Loucy (cell line): ENCODE data around the gene WWOX.

Experiments
- H2AFZ ChIP-seq: fragments of 200-600 bp; sonication (generic); 2 replicates; pipeline ENCODE4 v1.6.0; 2016; ENCODE audit warnings: antibody characterized with exemption, mild to moderate bottlenecking, low read length, moderate library complexity
- H3F3A ChIP-seq: fragments of 200-600 bp; 2 replicates; pipeline ENCODE4 v1.6.0; 2016; ENCODE audit warnings: antibody characterized with exemption, low read depth, mild to moderate bottlenecking
- H3K27me3 ChIP-seq: fragments of 200-600 bp; sonication (generic); 2 replicates; pipeline ENCODE4 v1.6.1; 2014; ENCODE audit warnings: low read length, mild to moderate bottlenecking; ENCODE audit not compliant: insufficient read depth, poor library complexity, severe bottlenecking
- H3K36me3 ChIP-seq: fragments of 200-600 bp; sonication (generic); 2 replicates; pipeline ENCODE4 v1.6.1; 2016; ENCODE audit warnings: low read length; ENCODE audit not compliant: insufficient read depth
- H3K4me1 ChIP-seq: fragments of 200-600 bp; sonication (generic); 2 replicates; pipeline ENCODE4 v1.5.1; 2014; ENCODE audit warnings: low read length, mild to moderate bottlenecking; ENCODE audit not compliant: insufficient read depth, poor library complexity, severe bottlenecking
- H3K4me2 ChIP-seq: fragments of 200-600 bp; sonication (generic); 2 replicates; pipeline ENCODE4 v1.6.0; 2014; ENCODE audit warnings: antibody characterized with exemption, low read length, low read depth, mild to moderate bottlenecking; ENCODE audit not compliant: poor library complexity, severe bottlenecking
- H3K4me3 ChIP-seq: fragments of 200-600 bp; sonication (generic); 2 replicates; pipeline ENCODE4 v1.5.1; 2014; ENCODE audit warnings: low read length, mild to moderate bottlenecking, mixed read lengths; ENCODE audit not compliant: poor library complexity, severe bottlenecking
- H3K79me2 ChIP-seq: fragments of 200-600 bp; sonication (generic); 2 replicates; pipeline ENCODE4 v1.6.1; 2014; ENCODE audit warnings: low read length; ENCODE audit not compliant: insufficient read depth
- H3K9ac ChIP-seq: fragments of 200-600 bp; sonication (generic); 2 replicates; pipeline ENCODE4 v1.6.0; 2014; ENCODE audit warnings: mild to moderate bottlenecking, low read depth, low read length, moderate library complexity; ENCODE audit not compliant: poor library complexity, severe bottlenecking
- H3K9me2 ChIP-seq: fragments of 200-600 bp; sonication (generic); replicated peaks from 2 replicates; pipeline ENCODE4 v1.6.1; 2016; ENCODE audit warnings: low read depth, low read length, mixed read lengths
- H3K9me3 ChIP-seq: fragments of 200-600 bp; sonication (generic); 2 replicates; pipeline ENCODE4 v1.6.1; 2014; ENCODE audit warnings: mild to moderate bottlenecking, antibody characterized with exemption, low read length, low read depth; ENCODE audit not compliant: insufficient read depth
- H4K20me1 ChIP-seq: fragments of 200-600 bp; sonication (generic); 2 replicates; pipeline ENCODE4 v1.6.0; 2014; ENCODE audit warnings: antibody characterized with exemption, low read length, mild to moderate bottlenecking; ENCODE audit not compliant: insufficient read depth, poor library complexity, severe bottlenecking
- EZH2phosphoT487 ChIP-seq: fragments of 200-600 bp; IDR thresholded peaks from 2 replicates; pipeline ENCODE4 v1.6.1; 2018; ENCODE audit warnings: antibody characterized with exemption, mild to moderate bottlenecking, moderate library complexity, borderline replicate concordance
- TF ChIP-seq, protein P1 (sequence below): fragments of 200-600 bp; sonication (generic); conservative IDR thresholded peaks from 2 replicates; pipeline ENCODE4 v1.5.1; 2014; ENCODE audit warnings: mild to moderate bottlenecking, antibody characterized with exemption, low read length

WWOX gene

GRCh38 chr16:78749745-78750268 lies 650.4 kb downstream of the WWOX start:
- H3K9me2 ChIP-seq: no peaks in the 10 kb centered on the region
- H3K4me1 ChIP-seq: peaks cover 11% of the 10 kb centered on the region
- no peaks in the 10 kb centered on the region for H4K20me1 ChIP-seq
- 0 out of 2 replicates have a peak overlapping the region, but pooled peaks have one; percentile 35 for H2AFZ ChIP-seq
- peak overlapping the region; percentile 17 for H3K9ac ChIP-seq
- H3K4me3 ChIP-seq: peak overlapping the region; percentile 32
- no peaks in the 10 kb centered on the region for H3K27me3 ChIP-seq
- H3K9me3 ChIP-seq: no peaks in the 10 kb centered on the region
- no peaks in the 10 kb centered on the region for H3K79me2 ChIP-seq
- TF ChIP-seq, protein P1, sequence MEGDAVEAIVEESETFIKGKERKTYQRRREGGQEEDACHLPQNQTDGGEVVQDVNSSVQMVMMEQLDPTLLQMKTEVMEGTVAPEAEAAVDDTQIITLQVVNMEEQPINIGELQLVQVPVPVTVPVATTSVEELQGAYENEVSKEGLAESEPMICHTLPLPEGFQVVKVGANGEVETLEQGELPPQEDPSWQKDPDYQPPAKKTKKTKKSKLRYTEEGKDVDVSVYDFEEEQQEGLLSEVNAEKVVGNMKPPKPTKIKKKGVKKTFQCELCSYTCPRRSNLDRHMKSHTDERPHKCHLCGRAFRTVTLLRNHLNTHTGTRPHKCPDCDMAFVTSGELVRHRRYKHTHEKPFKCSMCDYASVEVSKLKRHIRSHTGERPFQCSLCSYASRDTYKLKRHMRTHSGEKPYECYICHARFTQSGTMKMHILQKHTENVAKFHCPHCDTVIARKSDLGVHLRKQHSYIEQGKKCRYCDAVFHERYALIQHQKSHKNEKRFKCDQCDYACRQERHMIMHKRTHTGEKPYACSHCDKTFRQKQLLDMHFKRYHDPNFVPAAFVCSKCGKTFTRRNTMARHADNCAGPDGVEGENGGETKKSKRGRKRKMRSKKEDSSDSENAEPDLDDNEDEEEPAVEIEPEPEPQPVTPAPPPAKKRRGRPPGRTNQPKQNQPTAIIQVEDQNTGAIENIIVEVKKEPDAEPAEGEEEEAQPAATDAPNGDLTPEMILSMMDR: no peak
- no peak for TF ChIP-seq EZH2phosphoT487
- no peaks in the 10 kb centered on the region for H3K36me3 ChIP-seq
- H3K4me2 ChIP-seq: peak overlapping the region; percentile 54
- no peaks in the 10 kb centered on the region for H3F3A ChIP-seq

DNA sequence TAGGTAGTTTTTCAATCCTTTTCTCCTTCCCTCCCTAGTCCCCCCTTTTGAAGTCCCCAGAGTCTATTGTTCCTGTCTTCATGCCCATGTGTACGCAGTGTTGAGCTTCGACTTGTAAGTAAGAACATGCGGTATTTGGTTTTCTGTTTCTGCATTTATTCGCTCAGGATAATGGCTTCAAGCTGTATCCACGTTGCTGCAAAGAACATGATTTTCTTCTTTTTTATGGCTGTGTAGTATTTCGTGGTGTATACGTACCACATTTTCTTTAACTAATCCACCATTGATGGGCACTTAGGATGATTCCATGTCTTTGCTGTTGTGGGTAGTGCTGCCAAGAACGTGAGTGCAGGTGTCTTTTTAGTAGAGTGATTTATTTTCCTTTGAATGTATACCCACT lies 651.2 kb downstream of the WWOX start:
- Histone ChIP-seq H3K4me1 (peaks cover 11% of the 10 kb centered on the region), H3K9ac (no peak overlapping the region), H3K79me2 (no peaks in the 10 kb centered on the region), H3K27me3 (no peaks in the 10 kb centered on the region), H3K4me2 (no peak overlapping the region), H3K36me3 (no peaks in the 10 kb centered on the region), H3K9me3 (no peaks in the 10 kb centered on the region), H4K20me1 (no peaks in the 10 kb centered on the region), H3F3A (no peaks in the 10 kb centered on the region), H3K9me2 (no peaks in the 10 kb centered on the region), H3K4me3 (no peak overlapping the region), H2AFZ (no peak overlapping the region)
- TF ChIP-seq, protein P1: no peak
- TF ChIP-seq EZH2phosphoT487: no peak

GRCh38 chr16:78751601-78752000 lies 652.1 kb downstream of the WWOX start:
- Histone ChIP-seq H3K4me1 (peaks cover 11% of the 10 kb centered on the region), H3K4me3 (no peak overlapping the region), H3F3A (no peaks in the 10 kb centered on the region), H3K4me2 (no peak overlapping the region), H3K79me2 (no peaks in the 10 kb centered on the region), H3K9me2 (no peaks in the 10 kb centered on the region), H3K9ac (no peak overlapping the region), H3K9me3 (no peaks in the 10 kb centered on the region), H2AFZ (no peak overlapping the region), H3K36me3 (no peaks in the 10 kb centered on the region), H3K27me3 (no peaks in the 10 kb centered on the region), H4K20me1 (no peaks in the 10 kb centered on the region)
- TF ChIP-seq EZH2phosphoT487: no peak
- TF ChIP-seq, protein P1: no peak
